NB4 (cell line): ENCODE measurements around the gene MCC.

ENCODE experiments used
- CTCF ChIP-seq: IDR thresholded peaks from one replicate; pipeline ENCODE4 v1.5.1; 2012; ENCODE audit warnings: low read depth, low read length
- MAX ChIP-seq: IDR thresholded peaks from 2 replicates; pipeline ENCODE4 v1.6.1; 2011; ENCODE audit warnings: low read depth, low read length
- POLR2A ChIP-seq: IDR thresholded peaks from 2 replicates; pipeline ENCODE4 v1.6.1; 2011; ENCODE audit warnings: mild to moderate bottlenecking; ENCODE audit not compliant: insufficient read length; ENCODE audit errors: extremely low read depth

GRCh38 chr5:113495422-113495841, 7.2 kb upstream of the MCC start:
- TF ChIP-seq CTCF (no peak), POLR2A (no peak), MAX (no peak)
